Measurements from ENCODE around the gene ZNF438.
"Not testable (repeated sequence)": the region's sequence is repeated elsewhere in the genome, so short reads cannot be mapped to it uniquely, and the experiment has no call there.

Gene ZNF438

GRCh38 chr10:31051703-31052102 is 20.0 kb upstream of the ZNF438 start:
- DNase-seq (ENCODE audit: low spot score) = no peak

GRCh38 chr10:31042670-31043069 is 11.0 kb upstream of the ZNF438 start:
- no peak for DNase-seq (ENCODE audit: low spot score)

- DNase-seq (ENCODE audit: low spot score) = no peak
Observed at GRCh38 chr10:31041011-31041410, 9.3 kb upstream of the ZNF438 start.

- not testable (repeated sequence) for DNase-seq (ENCODE audit: low spot score)
Observed at GRCh38 chr10:31039006-31039405, 7.3 kb upstream of the ZNF438 start.

- no peak for DNase-seq (ENCODE audit: low spot score)
Observed at GRCh38 chr10:31037749-31038148, 6.1 kb upstream of the ZNF438 start.

GRCh38 chr10:31036209-31036608 is 4.5 kb upstream of the ZNF438 start:
- no peak for DNase-seq (ENCODE audit: low spot score)

GRCh38 chr10:31035266-31035798 is 3.7 kb upstream of the ZNF438 start:
- DNase-seq (ENCODE audit: low spot score) = no peak

GRCh38 chr10:31034098-31034909 is 2.6 kb upstream of the ZNF438 start:
- no peak for DNase-seq (ENCODE audit: low spot score)

GRCh38 chr10:31033147-31033546 is 1.5 kb upstream of the ZNF438 start:
- no peak for DNase-seq (ENCODE audit: low spot score)

- peak; percentile 96 for DNase-seq (ENCODE audit: low spot score)
Observed at GRCh38 chr10:31032258-31033132, 830 bp upstream of the ZNF438 start.

- no peak for DNase-seq (ENCODE audit: low spot score)
Observed at GRCh38 chr10:31031205-31031557, 484 bp downstream of the ZNF438 start.

- DNase-seq (ENCODE audit: low spot score) = no peak
Observed at GRCh38 chr10:31030800-31031199, 865 bp downstream of the ZNF438 start.

- no peak for DNase-seq (ENCODE audit: low spot score)
Observed at GRCh38 chr10:31030260-31030659, 1.4 kb downstream of the ZNF438 start.

- no peak for DNase-seq (ENCODE audit: low spot score)
Observed at GRCh38 chr10:31028081-31028480, 3.6 kb downstream of the ZNF438 start.

- not testable (repeated sequence) for DNase-seq (ENCODE audit: low spot score)
Observed at GRCh38 chr10:31026279-31026678, 5.4 kb downstream of the ZNF438 start.

- DNase-seq (ENCODE audit: low spot score) = no peak
Observed at GRCh38 chr10:31025142-31025541, 6.5 kb downstream of the ZNF438 start.

- DNase-seq (ENCODE audit: low spot score) = no peak
Observed at GRCh38 chr10:31023558-31023957, 8.1 kb downstream of the ZNF438 start.

GRCh38 chr10:31020209-31020608 is 11.5 kb downstream of the ZNF438 start:
- no peak for DNase-seq (ENCODE audit: low spot score)

- DNase-seq (ENCODE audit: low spot score) = no peak
Observed at GRCh38 chr10:31018962-31019361, 12.7 kb downstream of the ZNF438 start.

GRCh38 chr10:31018356-31018750 is 13.3 kb downstream of the ZNF438 start:
- DNase-seq (ENCODE audit: low spot score) = no peak

GRCh38 chr10:31017534-31018355 is 13.9 kb downstream of the ZNF438 start:
- DNase-seq (ENCODE audit: low spot score) = no peak
